Spinal cord (tissue), 10 donors: ENCODE data around the gene FAM209B. TPM values are rescaled to one million over a fixed set of nuclear protein-coding genes. Genes with fewer than 3 reads are reported as not detected.
A peak's percentile ranks its signal among the peaks of the same experiment; 100 is the strongest.
"Not testable (repeated sequence)": the region's sequence is repeated elsewhere in the genome, so short reads cannot be mapped to it uniquely, and the experiment has no call there.

Experiments
- DNase-seq, 6 donors: peaks; one replicate each; pipeline versions ENCODE4 v3.0.0 to v3.0.0-alpha.2; 2013 to 2015; ENCODE audit warnings: low spot score in 6 of 6, low read depth in 4 of 6
- H3K27ac ChIP-seq: one replicate; pipeline ENCODE4 v1.5.1; 2013; ENCODE audit warnings: low read depth, low read length, control low read depth
- H3K27me3 ChIP-seq: one replicate; pipeline ENCODE4 v1.6.1; 2013; ENCODE audit warnings: low read length; ENCODE audit not compliant: control insufficient read depth, insufficient read depth
- H3K36me3 ChIP-seq: one replicate; pipeline ENCODE4 v1.6.1; 2013; ENCODE audit warnings: low read length; ENCODE audit not compliant: control insufficient read depth, insufficient read depth
- H3K4me1 ChIP-seq: one replicate; pipeline ENCODE4 v1.6.1; 2013; ENCODE audit warnings: low read length; ENCODE audit not compliant: control insufficient read depth, insufficient read depth
- H3K4me3 ChIP-seq: one replicate; pipeline ENCODE4 v1.5.1; 2013; ENCODE audit warnings: low read depth, low read length, control low read depth
- H3K9me3 ChIP-seq: one replicate; pipeline ENCODE4 v1.6.1; 2013; ENCODE audit warnings: low read length; ENCODE audit not compliant: control insufficient read depth, insufficient read depth
- WGBS: methylation state at CpG from one replicate; pipeline ENCODE4 v1.1.5; 2013; ENCODE audit warnings: missing lambda C conversion rate; ENCODE audit not compliant: insufficient coverage; 5-methylcytosine and 5-hydroxymethylcytosine counted together
- polyA plus RNA-seq, 2 donors: library from polyadenylated mRNA; unstranded; fragments of 120-200 nt; gene quantifications; one replicate each; pipeline ENCODE4 v1.2.1, GENCODE V29; 2013; ENCODE audit not compliant: insufficient read length in 2 of 2
- total RNA-seq, 2 donors: library from RNA; depleted of rRNA in 1 of 2; stranded (reverse); fragments of 120-200 nt in 1 of 2; fragments of >200 nt in 1 of 2; gene quantifications; one replicate each; pipeline versions ENCODE4 v1.2.3 to v1.2.4, GENCODE V29; 2013 to 2014
- donor health status: healthy.

FAM209B gene
- total and polyA plus RNA-seq, 4 donors: 0.47 to 0.50 TPM; not detected in 2

DNA sequence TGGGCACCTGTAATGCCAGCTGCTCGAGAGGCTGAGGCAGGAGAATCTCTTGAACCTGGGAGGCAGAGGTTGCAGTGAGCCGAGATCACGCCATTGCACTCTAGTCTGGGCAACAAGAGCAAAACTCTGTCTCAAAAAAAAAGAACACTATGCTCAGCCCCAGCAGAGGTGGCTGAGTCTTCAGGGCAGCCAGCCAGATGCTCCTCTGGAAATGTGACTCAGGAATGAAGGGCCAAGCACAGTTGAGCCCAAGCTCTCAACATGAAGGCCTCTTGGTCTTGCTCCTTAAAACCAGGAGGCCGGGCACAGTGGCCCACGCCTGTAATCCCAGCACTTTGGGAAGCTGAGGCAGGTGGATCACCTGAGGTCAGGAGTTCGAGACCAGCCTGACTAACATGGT, 31.5 kb downstream of the FAM209B start:
- 95% methylated on average over 6 of the region's 6 CpGs for WGBS

DNA sequence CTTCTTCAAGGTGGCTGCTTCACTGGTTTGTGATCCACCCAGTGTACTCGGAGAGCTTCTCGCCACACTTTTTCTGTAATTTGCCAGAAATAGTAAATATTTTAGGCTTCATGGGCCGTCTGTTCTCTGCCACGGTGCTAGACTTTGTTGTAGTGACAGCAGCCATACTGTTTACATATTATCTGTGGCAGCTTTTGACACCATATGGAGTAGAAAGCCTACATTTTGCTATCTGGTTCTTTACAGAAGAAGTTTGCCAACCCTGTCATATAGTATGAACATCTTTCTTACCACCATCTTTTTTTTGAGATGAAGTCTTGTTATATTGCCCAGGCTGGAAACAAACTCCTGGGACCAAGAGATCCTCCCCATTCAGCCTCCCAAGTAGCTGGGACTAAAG, 32.5 kb downstream of the FAM209B start:
- Histone ChIP-seq H3K27ac (no peak overlapping the region), H3K9me3 (no peaks in the 10 kb centered on the region), H3K4me3 (no peak overlapping the region), H3K27me3 (no peaks in the 10 kb centered on the region), H3K36me3 (no peaks in the 10 kb centered on the region), H3K4me1 (no peaks in the 10 kb centered on the region)
- DNase-seq: peak in 1 of 6 donors; percentile 90
- 100% methylated on average over 1 of the region's 4 CpGs for WGBS

More for the DNA sequence above, 31.5 kb downstream of the FAM209B start:
- not testable (repeated sequence) for H3K27me3 ChIP-seq, DNase-seq, H3K4me3 ChIP-seq, H3K27ac ChIP-seq, H3K36me3 ChIP-seq, H3K9me3 ChIP-seq, H3K4me1 ChIP-seq

DNA sequence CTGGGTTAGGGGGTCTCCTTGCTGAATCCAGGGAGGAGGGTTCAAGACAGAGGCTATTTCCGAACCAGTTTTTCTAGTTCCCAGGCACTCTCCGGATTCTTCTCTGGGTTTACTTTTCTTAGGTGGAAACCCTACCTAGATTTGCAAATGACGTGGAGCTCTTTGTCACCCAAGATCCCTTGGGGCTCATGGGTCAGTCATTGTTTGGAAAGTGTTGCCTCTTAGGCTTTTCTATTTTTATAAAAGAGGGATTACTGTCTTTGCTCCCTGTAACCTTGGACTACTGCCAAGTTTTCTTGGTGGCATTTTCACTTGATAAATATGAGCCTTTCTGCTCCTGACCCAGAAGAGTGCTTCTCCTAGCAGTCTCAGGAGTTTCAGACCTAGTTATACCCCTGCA, 33.6 kb downstream of the FAM209B start:
- Histone ChIP-seq H3K27ac (no peak overlapping the region), H3K9me3 (no peaks in the 10 kb centered on the region), H3K36me3 (no peaks in the 10 kb centered on the region), H3K27me3 (no peaks in the 10 kb centered on the region), H3K4me3 (no peak overlapping the region), H3K4me1 (no peaks in the 10 kb centered on the region)
- peak in 1 of 6 donors; percentile 15 for DNase-seq
- 68% methylated on average over 3 of the region's 3 CpGs for WGBS

DNA sequence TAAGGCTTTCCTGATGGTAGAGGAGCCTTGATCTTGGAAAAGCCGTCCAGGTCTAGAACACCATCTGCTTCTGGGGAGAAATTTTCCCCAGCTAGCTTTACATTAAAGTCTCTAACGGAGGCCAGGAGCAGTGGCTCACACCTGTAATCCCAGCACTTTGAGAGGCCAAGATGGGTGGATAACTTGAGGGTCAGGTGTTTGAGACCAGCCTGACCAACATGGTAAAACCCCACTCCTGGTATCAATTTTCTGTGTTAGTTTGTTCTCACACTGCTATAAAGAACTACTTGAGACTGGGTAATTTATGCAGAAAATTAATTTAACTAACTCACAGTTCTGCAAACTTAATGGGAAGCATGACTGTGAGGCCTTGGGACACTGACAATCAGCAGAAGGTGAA, 37.8 kb downstream of the FAM209B start:
- H3K9me3 ChIP-seq: no peaks in the 10 kb centered on the region
- H3K4me3 ChIP-seq: no peak overlapping the region
- DNase-seq: no peak
- H3K4me1 ChIP-seq: no peaks in the 10 kb centered on the region
- H3K27me3 ChIP-seq: no peaks in the 10 kb centered on the region
- no peaks in the 10 kb centered on the region for H3K36me3 ChIP-seq
- no CpG with 5 or more reads among the region's 2 CpGs for WGBS
- no peak overlapping the region for H3K27ac ChIP-seq

DNA sequence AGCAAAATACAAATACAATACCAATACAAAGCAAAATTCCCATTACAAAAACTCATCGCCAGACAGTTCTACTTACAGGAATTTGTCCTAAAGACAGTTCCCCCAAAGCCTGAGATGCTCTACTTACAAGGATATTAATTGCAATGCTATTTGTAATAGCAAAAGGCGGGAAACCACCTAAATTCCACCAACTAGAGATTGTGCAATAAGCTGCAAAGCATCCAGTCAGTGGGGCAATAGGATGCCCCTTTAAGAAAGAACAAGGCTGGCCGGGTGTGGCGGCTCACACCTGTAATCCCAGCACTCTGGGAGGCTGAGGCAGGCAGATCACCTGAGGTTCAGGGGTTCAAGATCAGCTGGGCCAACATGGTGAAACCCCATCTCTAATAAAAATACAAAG, 39.1 kb downstream of the FAM209B start:
- Histone ChIP-seq H3K27me3 (no peaks in the 10 kb centered on the region), H3K4me1 (no peaks in the 10 kb centered on the region), H3K36me3 (no peaks in the 10 kb centered on the region), H3K4me3 (no peak overlapping the region), H3K9me3 (no peaks in the 10 kb centered on the region), H3K27ac (no peak overlapping the region)
- DNase-seq: no peak
- WGBS: 90% methylated on average over 2 of the region's 4 CpGs

DNA sequence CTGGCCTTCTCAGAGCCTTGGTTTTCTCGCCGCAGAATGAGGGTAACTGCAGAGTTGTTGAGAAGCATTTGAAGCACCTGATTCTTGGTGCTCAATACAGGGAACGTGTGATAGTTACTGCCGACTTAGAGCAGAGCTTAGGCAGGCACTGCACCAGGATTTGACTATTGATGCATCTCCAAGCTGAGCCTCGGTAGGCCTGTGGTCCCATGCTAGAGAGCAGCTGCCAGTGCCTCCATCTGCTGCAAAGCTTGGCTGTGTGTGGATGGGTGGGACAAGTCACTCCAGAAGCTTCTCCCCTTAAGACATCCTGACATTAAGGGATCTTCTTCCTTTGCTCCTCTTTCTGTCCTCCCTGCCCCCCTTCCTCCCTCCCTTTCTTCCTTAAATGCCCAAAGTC, 40.9 kb downstream of the FAM209B start:
- Histone ChIP-seq H3K27me3 (no peaks in the 10 kb centered on the region), H3K4me1 (no peaks in the 10 kb centered on the region), H3K9me3 (no peaks in the 10 kb centered on the region), H3K36me3 (no peaks in the 10 kb centered on the region), H3K4me3 (no peak overlapping the region), H3K27ac (no peak overlapping the region)
- 96% methylated on average over 4 of the region's 5 CpGs for WGBS
- DNase-seq: peak in 1 of 6 donors; percentile 24

DNA sequence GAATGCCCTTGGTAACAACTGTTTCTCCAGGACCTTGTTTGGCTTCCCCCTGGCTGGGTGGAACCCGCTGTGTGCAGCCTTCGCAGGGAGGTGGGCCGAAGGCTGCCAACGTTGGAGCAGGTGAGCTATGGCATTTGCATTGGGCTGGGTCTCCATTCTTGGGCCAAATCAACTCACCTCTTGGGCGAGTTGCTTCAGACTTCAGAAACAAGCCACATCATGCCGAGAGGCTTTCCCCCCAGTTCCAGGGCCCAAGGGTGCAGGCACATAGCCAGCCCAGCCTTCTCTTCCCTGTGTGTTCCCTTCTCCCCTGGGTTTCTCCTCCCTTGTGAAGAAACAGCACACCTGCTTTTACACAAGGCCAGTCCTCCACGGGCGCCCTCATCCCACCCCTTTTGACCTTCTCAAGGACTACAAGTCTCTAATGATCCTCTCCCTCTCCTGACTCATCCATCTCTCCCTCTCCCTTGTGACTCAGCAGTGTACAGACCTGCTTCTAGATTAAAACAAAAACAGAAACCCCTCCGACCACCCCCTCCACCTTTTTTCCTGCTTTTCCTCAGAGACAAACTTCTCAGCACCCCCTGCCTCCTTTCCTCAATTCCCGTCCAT, 41.6 kb downstream of the FAM209B start:
- no peaks in the 10 kb centered on the region for H3K27me3 ChIP-seq
- 81% methylated on average over 10 of the region's 10 CpGs for WGBS

DNA sequence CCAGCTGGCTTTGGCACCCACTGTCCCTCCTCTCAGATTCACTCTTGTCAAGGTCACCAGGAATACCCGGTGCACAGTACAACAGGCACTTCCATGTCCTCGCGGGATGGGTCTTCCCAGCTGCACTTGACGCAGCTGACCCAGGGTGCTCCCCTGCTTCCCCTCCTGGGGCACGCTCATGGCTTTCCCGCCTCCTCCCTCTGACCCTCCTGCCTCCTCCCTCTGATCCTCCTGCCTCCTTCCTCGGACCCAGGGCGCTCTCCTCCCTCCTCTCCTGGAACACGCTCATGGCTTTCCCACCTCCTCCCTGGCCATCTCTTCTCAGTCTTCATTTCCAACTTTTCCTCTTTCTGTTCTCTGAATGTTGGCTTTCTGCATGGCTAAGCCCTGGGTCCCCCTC, 42.1 kb downstream of the FAM209B start:
- H3K27ac ChIP-seq: no peak overlapping the region
- no peak for DNase-seq
- no peaks in the 10 kb centered on the region for H3K9me3 ChIP-seq
- no peaks in the 10 kb centered on the region for H3K4me1 ChIP-seq
- 86% methylated on average over 9 of the region's 9 CpGs for WGBS
- H3K4me3 ChIP-seq: no peak overlapping the region
- no peaks in the 10 kb centered on the region for H3K36me3 ChIP-seq
- H3K27me3 ChIP-seq: no peaks in the 10 kb centered on the region

More for the DNA sequence above, 41.6 kb downstream of the FAM209B start:
- no peak overlapping the region for H3K27ac ChIP-seq
- no peak for DNase-seq
- H3K4me3 ChIP-seq: no peak overlapping the region
- H3K36me3 ChIP-seq: no peaks in the 10 kb centered on the region
- H3K9me3 ChIP-seq: no peaks in the 10 kb centered on the region
- no peaks in the 10 kb centered on the region for H3K4me1 ChIP-seq

DNA sequence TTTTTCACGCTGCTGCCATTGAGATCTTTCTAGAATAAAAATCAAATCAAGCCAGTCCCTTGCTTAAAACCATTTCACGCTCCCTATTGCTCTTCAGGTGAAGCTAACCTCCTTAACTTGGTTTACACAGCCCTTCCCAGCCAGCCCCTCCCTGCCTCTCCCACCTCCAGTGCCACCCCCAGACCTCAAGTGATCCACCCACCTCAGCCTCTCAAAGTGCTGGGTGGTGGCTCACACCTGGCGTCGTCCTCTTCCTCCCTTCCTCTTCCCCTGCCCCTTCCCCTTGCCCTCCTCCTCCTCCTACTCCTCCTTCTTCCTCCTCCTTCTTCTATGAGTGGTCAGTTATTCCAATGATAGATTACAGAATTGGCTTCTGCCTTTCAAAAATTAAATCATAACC, 42.9 kb downstream of the FAM209B start:
- Histone ChIP-seq H3K4me1 (no peaks in the 10 kb centered on the region), H3K9me3 (no peaks in the 10 kb centered on the region), H3K27ac (no peak overlapping the region), H3K4me3 (no peak overlapping the region), H3K27me3 (no peaks in the 10 kb centered on the region), H3K36me3 (no peaks in the 10 kb centered on the region)
- WGBS: 79% methylated on average over 4 of the region's 4 CpGs
- no peak for DNase-seq

DNA sequence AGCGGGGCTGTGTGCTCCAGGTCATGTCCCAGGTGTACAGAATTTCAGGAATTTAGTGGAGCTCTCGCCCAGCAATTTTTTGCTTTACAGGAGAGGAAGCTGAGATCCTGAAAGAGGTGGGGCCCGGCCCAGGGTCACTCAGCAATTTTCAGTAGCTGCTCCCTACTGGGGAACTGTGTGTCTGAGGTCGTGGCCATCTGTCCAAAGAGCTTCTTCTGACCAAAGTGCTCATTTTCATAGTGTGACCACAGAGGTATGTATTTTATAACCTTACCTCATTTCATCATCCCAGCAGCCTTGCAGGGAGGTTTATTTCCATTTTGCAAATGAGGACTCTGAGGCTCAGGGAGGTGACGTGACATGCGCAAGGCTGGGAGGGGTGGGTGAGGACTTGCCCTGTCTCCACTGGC, 46.3 kb downstream of the FAM209B start:
- DNase-seq: no peak
- Histone ChIP-seq H3K9me3 (no peaks in the 10 kb centered on the region), H3K4me1 (no peaks in the 10 kb centered on the region), H3K4me3 (no peak overlapping the region), H3K36me3 (no peaks in the 10 kb centered on the region), H3K27me3 (no peaks in the 10 kb centered on the region), H3K27ac (no peak overlapping the region)
- WGBS: 85% methylated on average over 5 of the region's 6 CpGs
